GM21447 (cell line): ENCODE results near the gene SNRPB.
"Not testable (repeated sequence)": the region's sequence is repeated elsewhere in the genome, so short reads cannot be mapped to it uniquely, and the experiment has no call there.

Experiments
- ATAC-seq: cut with Tn5 transposase; IDR thresholded peaks from one replicate; pipeline ENCODE4 v1.9.1; 2021; ENCODE audit not compliant: unreplicated experiment

SNRPB gene

GRCh38 chr20:2470423-2471193 lies at the start of gene SNRPB:
Gene SNRPB, minus strand, starts transcription at chr20:2470789. Its CDS starts 99 bp downstream, at chr20:2470690.
- peak; percentile 96 for ATAC-seq

GRCh38 chr20:2519115-2519809 lies 48.7 kb upstream of the SNRPB start:
- ATAC-seq, result no peak

GRCh38 chr20:2518558-2518957 lies 48.0 kb upstream of the SNRPB start:
- no peak for ATAC-seq

DNA sequence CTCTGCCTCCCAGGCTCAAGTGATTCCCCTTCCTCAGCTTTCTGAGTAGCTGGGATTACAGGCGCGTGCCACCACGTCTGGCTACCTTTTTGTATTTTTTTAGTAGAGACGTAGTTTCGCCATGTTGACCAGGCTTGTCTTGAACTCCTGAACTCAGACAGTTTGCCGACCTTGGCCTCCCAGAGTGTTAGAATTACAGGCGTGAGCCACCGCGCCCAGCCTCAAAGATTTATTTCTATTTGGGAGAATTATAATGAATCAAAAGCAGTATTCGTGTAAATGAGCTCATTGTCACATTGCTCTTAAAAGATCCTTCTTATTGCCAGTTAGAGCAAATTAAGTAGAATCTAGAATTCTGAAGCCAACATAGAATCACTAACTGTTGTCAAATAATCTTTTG lies 47.5 kb upstream of the SNRPB start:
- no peak for ATAC-seq

GRCh38 chr20:2516399-2516798 lies 45.8 kb upstream of the SNRPB start:
- no peak for ATAC-seq

DNA sequence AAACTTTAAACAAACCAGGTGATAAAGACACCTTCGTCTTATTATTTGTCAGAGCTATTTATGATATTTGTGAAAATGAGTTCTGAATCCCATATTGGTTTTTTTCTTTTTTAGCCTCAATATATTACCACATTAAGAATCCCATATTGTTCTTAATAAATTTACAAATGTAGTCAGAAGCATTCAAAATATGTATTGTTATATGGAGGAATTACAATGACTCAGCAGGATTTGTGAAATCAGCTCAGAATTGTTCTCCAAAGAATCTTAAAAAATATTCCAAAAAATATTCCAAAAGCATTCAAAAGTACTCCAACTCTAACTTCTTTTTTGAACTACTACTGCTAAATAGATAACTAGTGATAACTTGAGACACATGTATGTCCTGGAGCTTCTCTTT lies 44.6 kb upstream of the SNRPB start:
- no peak for ATAC-seq

DNA sequence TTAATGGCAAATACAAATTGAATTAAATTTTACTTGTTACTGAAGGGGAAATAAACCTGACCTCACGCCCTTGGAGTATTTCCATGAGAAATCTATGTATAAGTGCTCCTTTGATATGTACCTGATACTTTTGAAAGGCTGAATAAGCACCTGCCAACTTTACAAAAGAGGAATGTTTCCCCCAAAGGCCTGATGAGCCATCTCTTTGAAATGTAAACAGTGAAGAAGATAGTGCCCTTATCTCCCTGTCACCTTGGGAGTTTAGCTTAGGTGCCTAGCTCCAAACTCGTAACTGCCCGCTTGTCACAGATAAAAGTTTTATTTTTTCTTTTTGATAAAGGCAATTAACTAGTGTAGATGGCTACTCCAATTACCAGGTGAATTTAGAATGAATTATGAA lies 39.2 kb upstream of the SNRPB start:
- ATAC-seq, result no peak

DNA sequence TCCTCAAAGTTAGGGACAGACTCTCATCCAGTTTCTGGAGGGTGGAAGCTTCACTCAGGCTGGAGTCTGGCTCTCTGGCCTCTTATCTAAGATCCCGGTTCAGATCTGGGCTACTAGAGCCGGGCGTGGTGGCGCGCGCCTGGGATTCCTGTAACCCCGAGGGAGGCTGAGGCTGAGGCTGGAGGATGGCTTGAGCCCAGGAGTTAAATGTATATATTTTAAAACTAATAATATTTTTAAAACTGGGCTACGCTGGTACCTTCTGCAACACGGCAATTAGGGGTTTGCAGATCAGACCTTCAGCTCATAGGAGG lies 38.8 kb upstream of the SNRPB start:
- no peak for ATAC-seq

GRCh38 chr20:2508631-2509467 lies 38.3 kb upstream of the SNRPB start, which contains the start of gene ZNF343:
Gene ZNF343, minus strand, starts transcription at chr20:2508915. Its CDS starts 15,020 bp downstream, at chr20:2493895.
- ATAC-seq, result peak; percentile 96

GRCh38 chr20:2507875-2508630 lies 37.5 kb upstream of the SNRPB start:
- peak; percentile 8 for ATAC-seq

DNA sequence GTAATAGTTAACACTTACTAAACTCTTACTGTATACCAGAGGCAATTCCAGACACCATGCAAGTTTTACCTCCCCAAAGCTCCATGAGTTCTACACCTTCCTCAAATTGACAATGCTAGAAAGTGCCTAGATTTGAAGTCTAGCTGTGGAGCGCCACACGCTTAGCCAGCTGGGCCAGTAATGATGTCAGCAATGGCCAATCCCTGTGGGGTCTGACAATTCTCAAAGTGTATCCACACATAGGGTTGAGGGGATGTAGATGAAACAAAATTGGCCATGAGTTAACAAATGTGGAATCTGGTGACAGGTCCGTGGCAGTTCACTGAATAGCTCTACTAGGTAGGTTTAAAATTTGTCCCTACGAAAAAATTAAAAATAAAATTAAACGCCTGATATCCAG lies 36.9 kb upstream of the SNRPB start:
- ATAC-seq, result no peak

GRCh38 chr20:2506426-2506825 lies 35.8 kb upstream of the SNRPB start:
- ATAC-seq, result not testable (repeated sequence)

GRCh38 chr20:2504803-2505202 lies 34.2 kb upstream of the SNRPB start:
- ATAC-seq, result not testable (repeated sequence)

GRCh38 chr20:2502808-2503384 lies 32.3 kb upstream of the SNRPB start:
- not testable (repeated sequence) for ATAC-seq

DNA sequence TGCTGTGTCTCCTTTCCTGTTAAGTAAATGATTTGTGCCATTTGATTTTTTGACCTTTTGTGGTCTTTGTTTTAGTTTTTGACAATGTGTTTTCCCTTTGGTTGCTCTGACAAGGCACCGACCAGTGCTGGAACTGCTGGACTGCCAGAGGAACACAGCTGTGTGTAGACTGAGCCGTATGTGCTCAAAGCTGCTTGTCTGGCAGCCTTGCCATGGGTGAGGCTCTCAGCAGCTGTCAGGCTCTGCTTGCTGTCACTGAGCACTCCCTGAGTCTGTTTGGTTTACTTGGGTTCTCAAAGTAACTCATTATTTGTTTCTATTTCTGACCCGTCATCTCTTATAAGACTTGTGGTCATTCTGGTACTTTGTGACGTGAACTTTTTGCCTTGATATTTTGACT lies 15.1 kb upstream of the SNRPB start:
- ATAC-seq, result no peak

DNA sequence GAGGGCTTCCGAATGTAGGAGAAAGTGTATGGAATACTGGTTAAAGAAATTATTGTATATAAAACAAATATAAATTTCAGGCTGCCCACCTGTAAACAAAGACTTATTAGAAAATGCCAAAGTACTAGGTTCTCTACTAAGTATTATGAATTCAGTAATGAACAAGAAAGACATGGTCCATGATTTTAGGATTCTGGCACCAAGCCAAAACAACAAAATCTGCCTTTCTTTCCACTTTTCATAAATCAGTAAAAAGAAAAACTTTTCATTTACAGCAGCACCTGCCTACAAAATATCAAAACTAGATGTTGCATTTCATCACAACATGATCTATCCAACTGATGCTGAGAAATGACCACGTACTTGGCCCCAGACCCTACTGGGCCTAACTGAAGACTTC lies 14.5 kb upstream of the SNRPB start:
- ATAC-seq, result no peak

- no peak for ATAC-seq
Measured at GRCh38 chr20:2483504-2483903, 12.9 kb upstream of the SNRPB start.

DNA sequence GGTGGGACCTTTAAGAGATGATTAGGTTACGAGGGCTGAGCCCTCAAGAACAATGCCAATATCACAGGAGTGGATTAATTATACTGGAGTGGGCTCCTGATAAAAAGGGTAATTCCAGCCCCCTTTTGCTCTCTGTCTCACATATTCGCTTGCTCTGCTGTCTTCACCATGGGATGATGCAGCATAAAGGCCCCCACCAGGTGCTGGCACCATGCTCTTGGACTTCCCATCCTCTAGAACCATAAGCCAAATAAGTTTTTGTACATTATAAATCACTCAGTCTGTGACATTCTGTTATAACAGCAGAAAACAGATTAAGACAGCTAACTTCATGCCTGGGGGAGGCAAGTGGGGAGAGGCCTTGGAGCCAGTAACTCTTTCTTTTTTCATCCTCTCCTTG lies 9.8 kb upstream of the SNRPB start:
- no peak for ATAC-seq

- no peak for ATAC-seq
Measured at GRCh38 chr20:2476742-2477615, 6.4 kb upstream of the SNRPB start.
